ENCODE measurements around the gene INTS11.

The INTS11 gene

DNA sequence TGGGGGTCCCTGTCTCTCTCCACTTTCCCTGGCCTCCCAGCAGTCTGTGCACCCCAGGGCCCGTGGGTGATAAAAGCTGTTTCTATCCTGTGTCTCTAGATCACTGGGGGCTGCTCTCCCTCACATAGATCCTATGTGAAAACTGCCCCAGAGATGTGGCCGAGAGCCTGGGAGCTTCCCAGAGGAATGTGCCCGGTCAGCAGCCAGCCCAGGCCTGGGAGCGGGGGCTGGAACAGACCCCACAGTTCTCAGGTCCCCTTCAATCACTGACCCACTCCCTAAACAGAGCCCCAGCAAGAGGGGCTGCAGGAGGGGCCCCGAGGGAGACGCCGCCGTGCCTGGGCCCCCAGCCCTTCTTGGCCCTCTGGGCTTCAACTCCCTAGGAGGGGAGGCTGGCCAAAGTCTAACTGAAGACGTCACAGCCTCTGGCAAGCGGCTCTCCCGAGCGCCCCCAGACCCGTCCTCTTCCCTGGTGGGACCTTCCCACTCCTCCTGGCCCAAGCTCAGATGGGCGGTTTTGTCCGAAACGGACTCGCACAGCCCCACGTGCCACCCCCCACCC lies 33.5 kb upstream of the INTS11 start:
- DNase-seq: no peak

GRCh38 chr1:1356796-1357401 lies 32.4 kb upstream of the INTS11 start:
- no peak for DNase-seq

DNA sequence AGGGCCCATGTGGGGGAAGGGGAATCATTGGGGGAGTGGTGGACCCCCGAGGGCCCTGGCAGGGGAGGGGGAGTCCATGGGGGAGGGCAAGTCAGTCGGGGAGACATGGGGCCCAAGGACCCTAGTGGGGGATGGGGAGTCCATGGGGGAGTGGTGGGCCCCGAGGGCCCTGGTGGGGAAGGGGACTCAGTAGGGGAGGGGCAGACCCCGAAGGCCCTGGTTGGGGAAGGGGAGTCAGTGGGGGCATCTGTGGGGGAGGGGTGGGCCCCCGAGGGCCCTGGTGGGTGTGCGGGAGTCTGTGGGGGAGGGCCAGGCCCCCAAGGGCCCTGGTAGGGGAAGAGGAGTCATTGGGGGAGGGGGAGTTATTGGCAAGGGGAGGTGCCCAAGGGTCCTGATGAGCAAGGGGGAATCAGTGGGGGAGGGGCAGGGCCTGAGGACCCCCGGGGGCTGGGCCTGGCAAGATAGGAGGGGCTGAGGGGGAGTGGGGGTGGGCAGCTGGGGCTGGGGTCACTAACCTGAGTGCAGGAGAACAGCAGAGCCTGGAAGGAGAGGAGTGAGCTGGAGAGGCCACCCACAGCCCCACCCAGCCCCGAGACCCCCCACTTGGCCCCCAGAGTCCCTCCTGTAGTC lies 31.8 kb upstream of the INTS11 start:
- no peak for DNase-seq

- DNase-seq: no peak
Observed at GRCh38 chr1:1355416-1355815, 31.0 kb upstream of the INTS11 start.

DNA sequence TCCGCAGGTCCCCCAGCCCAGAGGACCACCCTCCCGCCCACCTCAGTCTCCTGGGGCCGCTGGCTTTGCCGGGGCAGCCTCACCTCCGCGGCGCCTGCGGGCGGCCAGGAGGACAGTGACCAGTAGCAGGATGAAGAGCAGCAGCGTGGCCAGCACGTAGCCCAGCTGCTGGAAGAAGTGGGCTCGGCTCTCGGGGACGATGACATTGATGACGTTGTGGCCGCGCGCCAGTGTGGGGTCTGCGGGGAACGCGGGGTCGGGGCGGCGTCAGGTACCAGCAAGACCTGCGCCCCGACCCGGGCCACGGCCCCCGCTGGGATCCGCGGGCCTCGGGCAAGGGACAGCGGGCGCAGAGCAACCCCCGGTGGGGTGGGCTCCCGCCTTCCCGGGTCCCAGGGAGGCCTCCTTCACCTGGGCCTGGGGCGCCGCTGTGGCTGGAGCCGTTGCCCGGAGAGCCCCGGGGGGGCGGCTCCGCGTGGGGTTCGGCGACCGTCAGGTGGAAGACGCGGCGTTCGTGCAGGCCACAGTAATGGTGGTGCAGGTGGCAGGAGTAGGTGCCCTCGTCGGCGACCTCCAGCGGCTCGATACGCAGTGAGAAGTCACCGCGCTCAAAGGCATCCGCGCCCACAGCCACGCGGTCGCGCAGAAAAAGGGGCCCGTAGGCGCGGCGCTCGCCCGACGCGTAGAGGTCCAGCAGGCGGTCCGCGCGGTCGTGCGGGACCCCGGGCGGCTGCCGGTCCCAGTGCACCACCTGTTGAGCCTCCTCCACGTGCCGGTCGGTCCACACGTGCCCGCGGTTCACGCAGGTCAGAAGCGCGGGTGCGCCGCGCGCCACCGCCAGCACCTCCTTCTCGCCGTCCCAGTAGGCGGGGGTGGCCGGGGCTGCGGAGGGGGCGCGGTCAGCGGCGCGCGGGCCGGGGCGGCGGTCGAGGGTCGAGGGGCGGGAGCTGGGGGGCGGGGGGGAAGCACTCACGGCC lies 30.1 kb upstream of the INTS11 start:
- DNase-seq: no peak

GRCh38 chr1:1353389-1354151 lies 29.1 kb upstream of the INTS11 start:
- DNase-seq: no peak

- no peak for DNase-seq
Observed at GRCh38 chr1:1352786-1353388, 28.4 kb upstream of the INTS11 start.

DNA sequence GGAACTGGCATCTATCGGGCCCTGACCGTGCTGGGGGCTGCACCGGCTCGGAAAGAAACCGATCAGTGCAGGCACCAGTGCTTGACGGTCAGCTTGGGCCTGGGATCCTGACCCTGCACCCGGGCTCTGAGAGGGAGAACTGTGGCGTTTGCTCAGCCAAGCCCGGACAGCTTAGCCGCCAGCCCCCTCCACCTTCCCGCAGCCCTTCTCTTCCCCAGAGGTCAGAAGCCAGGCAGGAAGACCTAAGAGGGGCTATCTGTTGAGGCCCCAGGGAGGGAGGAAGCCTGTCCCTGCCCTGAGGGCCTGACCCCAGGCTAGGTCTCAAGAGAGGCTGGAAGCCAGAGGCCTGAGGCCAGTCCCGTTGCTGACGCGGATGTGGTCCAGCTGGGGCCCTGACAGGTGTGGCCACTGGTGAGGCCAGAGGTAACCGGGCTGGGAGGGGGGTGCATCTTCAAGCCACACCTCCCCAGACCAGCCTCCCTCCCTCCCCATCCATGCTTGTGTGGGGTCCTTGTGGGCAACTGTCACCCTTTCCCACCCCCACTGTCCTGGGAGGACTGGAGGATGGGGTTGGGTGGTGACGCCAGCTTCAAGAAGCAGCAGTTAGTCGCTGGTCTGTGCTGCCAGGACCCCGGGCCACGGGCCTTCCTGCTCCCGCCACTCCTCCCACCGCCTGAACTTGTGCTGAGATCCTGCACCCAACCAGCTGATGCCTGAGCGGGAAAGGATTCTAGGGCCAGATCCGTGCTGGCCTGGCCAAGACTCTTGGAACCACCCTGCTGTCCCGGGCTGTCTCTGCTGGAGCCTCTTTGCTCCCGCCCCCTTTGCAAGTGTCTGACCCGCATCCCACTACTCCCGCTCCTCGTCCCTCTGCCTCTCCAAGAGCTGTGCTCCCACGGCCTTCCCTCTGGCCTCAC lies 27.3 kb upstream of the INTS11 start:
- DNase-seq: no peak

- DNase-seq: peak; percentile 58
Observed at GRCh38 chr1:1349256-1350012, 25.0 kb upstream of the INTS11 start, which contains the start of gene DVL1. DVL1 (minus strand) TSS chr1:1349418; CDS start chr1:1349065, 353 bp downstream.

- DNase-seq: no peak
Observed at GRCh38 chr1:1348420-1349255, 24.2 kb upstream of the INTS11 start.

DNA sequence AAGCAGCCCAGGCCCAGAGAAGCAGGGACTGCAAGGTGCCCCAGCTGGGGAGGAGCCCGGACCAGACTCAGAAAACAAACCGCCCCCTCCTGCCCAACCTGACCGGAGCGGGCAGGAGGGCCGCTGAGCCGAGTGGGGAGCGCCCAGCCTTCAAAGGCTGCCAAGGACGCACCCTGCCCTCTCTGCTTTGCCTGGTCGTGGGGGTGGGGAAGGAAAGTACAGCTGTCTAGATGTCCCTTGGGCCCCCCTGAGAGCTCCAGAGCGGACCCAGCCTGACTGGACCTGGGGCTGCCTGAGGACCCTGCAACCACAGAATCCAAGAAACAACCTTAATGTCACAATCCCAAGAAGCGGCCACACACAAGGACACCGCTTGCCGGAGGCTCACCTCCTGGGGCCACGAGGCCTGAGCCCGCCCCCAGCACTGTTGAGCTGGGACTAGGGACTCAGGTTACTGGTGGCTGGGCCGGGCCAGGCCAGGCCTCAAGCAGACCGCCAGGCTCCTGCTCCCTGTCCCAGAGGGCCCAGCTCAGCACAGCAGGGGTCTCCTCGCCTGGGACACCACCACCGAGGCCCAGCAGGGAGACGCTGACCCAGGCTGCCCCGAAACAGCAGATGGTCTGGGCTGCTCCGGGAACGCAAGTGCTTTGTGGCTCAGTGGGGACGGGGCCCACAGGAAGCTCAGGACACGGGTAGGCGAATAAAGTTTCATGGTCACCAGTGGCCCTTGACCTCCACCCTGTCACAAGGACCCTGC lies 23.4 kb upstream of the INTS11 start:
- DNase-seq: no peak

DNA sequence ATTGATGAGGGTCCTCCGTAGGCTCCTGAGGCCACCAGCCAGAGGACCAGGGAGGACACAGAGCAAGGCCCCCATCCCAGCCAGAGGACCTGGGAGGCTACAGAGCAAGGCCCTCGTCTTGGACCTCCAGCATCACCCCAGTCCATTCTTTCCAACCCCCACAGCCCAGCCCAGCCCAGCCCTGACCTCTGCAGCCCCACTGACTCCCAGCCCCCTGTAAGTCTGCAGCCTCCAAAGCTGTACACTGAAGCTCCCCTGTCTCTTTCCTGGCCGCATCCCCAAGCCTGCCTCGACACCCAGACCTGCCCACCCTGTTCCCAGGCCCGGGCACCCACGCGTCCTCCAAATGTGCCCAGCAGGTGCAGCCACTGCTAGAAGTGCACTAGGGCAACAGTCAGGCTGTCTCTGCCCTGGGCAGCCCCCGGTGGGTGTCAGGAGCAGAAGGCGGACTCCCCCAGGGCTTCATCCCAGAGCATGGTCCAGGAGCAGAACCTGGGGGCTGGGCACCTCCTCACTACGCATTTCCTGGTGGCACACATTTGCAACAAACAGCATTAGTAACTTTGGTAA lies 22.7 kb upstream of the INTS11 start:
- DNase-seq: no peak

DNA sequence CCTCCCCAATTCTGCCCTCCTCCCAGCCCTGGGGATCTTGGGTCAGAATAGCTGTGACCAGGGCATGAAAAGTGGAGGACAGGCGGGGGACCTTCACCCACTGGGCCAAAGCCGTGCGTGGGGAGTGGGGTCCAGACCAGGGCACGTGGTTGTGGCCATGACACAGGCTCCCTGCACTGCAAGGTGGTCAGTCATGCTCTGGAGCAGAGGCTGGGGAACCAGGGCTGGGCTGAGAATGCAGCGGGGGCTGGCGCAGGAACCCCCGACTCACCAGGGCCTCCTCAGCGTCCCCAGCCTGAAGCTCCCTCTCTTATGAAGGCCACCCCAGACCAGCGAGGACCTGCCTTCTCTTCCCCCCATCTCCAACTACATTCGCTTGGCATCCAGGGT lies 22.0 kb upstream of the INTS11 start:
- DNase-seq: no peak

GRCh38 chr1:1345860-1346500 lies 21.5 kb upstream of the INTS11 start:
- no peak for DNase-seq

DNA sequence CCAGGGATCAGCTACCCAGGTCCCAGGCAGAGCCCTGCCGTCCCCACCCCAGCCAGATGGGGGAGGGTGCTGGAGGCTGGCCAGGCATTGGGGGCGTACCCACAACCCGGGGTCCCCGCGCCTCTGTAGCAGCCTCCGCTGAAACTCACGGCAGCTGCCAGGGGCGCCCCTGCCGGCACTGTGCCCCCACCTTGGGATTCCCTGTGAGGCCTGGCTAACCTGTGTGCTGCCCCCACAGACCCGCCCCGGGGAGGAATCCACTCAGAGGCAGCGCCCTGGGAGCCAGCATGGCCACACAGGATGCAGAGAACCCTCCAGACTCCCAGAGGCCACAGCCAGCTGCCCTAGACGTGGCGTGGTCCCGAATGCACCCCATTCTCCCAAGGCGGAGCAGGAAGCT lies 20.9 kb upstream of the INTS11 start:
- no peak for DNase-seq

- peak; percentile 65 for DNase-seq
Observed at GRCh38 chr1:1344655-1345361, 20.3 kb upstream of the INTS11 start.
